NCI-H2227 (cell line): ENCODE results near the gene SPATA1.
"Not testable (repeated sequence)": the region's sequence is repeated elsewhere in the genome, so short reads cannot be mapped to it uniquely, and the experiment has no call there.

Experiments used
- DNase-seq: peaks from one replicate; lab custom pipeline; 2025; ENCODE audit not compliant: unreplicated experiment; lab: John Stamatoyannopoulos, UW

The SPATA1 gene

DNA sequence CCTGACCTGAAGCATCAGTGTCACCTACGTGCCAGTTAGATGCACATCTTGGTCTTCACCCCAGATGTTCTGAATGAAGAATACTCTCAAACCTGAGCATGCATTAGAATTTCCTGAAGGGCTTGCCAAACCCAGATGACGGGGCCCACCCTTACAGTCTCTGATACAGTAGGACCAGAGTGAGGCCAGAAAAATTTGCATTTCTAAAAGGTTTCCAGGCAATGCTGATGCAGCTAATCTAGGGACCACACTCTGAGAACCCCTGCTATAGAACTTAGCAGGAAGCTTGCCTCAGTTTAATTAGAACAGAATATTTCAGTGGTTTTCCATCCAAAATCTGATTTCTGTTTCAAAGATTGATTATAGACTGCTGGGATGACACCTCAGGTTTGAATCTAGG, 77.9 kb downstream of the SPATA1 start:
- peak; percentile 39 for DNase-seq

GRCh38 chr1:84585803-84586202, 79.6 kb downstream of the SPATA1 start:
- no peak for DNase-seq

DNA sequence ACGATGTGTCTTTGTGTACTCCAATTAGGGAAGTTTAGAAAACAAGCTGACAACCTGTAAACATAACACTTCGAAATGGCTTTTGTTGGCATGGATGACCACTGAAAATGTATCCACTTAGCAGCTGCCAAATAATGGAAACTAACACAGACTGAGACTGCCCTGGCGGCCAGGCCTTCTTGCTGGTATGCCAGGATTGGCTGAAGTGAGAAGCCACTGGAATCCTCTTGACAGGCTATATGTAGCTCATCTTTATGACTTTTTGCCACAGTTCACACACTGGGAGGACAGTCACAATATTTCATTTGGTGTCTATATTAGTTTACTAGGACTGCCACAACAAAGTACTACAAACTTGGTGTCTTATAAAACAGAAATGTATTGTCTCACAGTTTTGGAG, 80.9 kb downstream of the SPATA1 start:
- no peak for DNase-seq

DNA sequence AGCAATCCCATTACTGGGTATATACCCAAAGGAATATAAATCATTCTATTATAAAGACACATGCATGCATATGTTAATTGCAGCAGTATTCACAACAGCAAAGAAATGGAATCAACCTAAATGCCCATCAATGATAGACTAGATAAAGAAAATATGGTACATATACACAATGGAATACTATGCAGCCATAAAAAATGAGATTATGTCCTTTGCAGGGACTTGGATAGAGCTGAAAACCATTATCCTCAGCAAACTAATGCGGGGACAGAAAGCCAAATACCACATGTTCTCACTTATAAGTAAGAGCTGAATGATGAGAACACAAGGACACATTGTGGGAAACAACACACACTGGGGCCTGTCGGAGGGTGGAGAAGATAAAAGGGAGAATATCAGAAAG, 88.8 kb downstream of the SPATA1 start:
- not testable (repeated sequence) for DNase-seq

- DNase-seq = no peak
These were observed 90.8 kb downstream of the SPATA1 start for GRCh38 chr1:84597011-84597410.

DNA sequence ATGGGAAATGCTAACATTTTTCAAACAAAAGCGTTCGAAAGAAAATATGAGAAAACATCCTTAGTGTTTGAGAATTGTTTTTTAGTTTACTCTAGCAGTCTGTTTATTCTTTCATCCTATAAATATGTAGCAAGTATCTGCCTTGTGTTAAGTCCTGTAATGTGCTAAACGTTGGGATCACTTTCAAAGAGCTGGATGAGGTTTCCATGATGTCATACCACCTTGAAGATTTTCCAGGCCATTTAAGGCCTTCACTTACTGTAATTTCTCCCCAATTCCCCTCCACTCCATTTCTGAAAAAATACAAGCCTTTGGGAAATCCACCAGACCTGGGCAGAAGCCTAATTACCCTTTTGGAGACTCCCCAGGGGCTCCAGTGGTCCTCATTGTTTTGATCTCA, 92.2 kb downstream of the SPATA1 start:
- peak; percentile 28 for DNase-seq

DNA sequence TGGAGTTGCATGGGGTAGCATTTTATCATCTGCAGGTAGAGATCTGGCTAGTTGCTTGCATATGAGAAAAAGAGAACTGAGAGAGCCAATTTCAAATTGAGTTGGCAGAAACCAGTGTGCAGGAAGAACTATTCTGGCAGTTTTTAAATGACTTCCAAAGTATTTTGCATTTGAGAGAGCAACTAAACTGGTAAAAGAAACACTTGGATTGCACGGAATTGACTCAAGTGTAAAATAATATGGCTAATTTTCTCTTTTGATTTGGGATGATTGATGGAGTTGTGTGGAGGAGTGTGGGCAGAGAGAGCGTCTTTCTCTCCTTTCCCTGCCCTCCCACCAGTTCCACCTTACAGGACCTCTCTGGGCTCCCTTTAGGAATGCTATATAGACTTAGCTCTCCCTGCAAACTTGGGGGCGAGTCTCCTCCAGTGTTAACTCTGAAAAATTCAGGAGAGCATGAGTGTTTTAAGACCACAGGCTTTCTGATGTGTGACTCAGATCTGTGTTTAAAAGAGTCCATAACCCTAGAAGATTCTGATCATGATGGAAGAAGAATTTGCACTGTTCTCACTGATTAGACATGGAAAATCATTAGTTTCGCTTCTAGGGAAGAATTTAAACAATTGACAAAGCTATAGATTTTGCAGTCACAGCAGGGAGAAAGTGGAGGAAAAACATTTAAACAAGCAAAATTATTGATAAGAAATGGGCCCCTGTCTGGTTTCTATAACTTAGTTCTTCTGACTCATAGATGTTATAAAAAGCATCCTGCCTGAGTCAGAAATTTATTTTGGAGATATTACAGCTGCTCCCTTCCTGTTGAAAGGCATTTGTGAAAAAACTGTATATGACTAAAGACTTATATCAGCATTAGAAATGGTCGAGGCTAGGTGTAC, 92.9 kb downstream of the SPATA1 start:
- DNase-seq = peak; percentile 28

DNA sequence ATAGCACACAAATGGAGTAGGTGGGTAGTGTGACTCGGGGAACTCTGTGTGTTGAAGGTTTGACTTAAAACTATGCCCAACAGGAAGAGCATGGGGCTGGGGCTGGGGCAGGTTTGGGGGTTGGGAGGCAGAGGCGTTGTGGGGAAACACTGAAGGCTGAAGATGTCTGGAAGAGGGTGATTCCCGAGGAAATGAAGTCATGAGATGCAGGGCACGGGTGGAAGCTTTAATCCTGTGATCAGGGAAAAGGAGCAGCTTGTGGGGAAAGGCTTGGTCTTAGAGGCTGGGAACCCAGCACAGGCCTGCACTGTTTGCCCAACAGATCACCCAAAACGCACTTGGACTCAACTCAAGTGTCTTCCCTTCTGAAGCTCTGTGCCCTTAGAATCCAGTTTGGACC, 94.6 kb downstream of the SPATA1 start:
- DNase-seq = no peak

DNA sequence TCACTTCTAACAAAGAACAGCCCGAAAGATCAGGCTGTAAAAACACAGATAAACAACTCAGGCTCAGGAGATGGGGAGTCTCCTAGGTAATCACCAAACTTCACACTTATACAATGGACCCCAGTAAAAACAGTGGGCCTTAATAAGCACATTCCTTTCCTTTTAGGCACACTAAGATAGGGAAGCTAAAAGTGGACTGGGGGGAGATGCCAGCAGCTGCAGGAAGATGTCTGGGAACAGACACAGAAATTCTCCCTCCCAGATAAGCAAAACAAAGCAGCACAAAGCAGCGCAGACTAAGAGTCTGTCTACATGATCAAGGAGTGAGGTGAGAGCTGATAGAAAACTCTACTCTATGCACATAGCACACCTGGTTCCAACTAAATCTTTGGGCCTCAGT, 97.0 kb downstream of the SPATA1 start:
- DNase-seq = no peak

DNA sequence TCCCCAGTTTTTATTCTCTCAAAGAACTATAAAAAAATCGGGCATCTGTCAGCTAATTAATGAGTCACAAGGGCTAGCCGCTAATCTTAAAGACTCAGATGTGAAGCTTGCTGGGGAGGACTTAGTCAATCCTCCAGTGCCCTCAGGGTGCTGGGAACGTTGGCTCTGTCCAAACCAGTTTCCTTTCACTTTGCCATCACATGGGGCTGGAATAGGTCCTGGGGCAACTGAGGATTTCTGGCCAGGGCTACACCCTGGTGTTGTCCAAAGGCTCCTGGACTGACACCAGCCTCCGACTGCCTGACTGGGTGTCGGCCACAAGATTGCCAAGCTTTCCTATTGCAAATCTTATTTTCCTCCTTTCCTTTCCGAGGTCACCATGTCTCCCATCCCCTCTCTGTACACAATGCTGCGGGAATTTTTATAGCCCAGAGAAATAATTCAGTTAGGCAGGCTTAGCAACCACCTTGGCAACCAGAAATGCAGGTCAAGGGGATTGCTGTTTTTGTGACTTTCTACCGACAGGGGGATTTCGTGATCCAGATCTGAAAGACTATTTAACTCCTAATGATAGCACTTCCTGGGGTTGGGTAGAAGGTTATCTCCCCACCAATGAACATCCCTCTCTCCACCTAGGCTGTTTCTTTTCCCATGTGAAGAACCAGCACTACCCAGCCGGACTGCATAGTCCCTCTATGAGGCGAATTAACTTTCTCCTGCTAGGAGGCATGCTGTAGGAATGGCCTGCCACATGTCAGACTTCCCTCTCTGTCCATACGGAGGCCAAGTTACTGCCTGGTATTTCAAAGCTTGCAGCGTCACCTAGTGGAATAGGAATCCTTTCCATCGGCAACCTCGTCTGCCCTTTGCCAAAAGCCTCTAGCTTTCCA, 98.0 kb downstream of the SPATA1 start:
- no peak for DNase-seq

- no peak for DNase-seq
These were observed 99.0 kb downstream of the SPATA1 start for GRCh38 chr1:84605157-84605556.

GRCh38 chr1:84606977-84607376, 100.8 kb downstream of the SPATA1 start:
- DNase-seq = no peak

- no peak for DNase-seq
These were observed 104.9 kb downstream of the SPATA1 start for GRCh38 chr1:84611091-84611490.

GRCh38 chr1:84611796-84612195, 105.6 kb downstream of the SPATA1 start:
- no peak for DNase-seq

GRCh38 chr1:84613026-84613425, 106.8 kb downstream of the SPATA1 start:
- no peak for DNase-seq

DNA sequence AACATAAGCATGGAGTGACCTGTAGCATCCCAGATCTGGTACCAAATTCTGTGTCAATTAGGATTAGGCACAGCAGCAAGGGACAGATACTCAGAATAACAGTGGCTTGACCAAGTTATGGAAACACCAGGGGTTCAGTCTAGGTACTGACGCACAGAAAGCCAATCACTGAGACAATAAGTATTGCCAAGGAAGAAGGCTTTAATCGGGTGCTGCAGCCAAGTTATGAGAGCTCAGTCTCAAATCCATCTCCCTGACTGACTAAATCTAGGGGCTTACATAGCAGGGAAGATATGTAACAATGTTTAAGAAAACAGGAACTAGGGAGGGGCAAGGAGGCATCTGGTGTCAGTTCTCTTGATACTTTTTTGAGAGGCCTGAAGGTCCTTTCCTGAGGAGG, 107.7 kb downstream of the SPATA1 start:
- DNase-seq = no peak

DNA sequence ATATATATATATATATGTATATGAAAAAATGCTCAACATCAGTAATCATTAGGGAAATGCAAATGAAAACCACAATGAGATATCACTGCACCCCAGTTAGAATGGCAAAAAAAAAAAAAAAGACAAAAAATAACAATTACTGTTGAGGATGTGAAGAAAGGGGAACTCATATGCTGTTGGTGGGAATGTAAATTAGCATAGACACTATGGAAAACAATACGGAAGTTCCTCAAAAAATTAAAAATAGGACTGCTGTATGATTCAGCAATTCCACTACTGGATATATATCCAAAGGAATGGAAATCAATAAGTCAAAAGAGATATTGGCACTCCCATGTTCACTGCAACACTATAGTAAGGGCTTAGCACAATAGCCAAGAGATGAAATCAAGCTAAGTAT, 109.6 kb downstream of the SPATA1 start:
- DNase-seq = no peak
